ENCODE measurements around the gene MFF. TPM values are rescaled to one million over a fixed set of nuclear protein-coding genes. Genes with fewer than 3 reads are reported as not detected.

MFF gene
- total RNA-seq, 2 donors from 2014 or later: 86.9 to 141 TPM

DNA sequence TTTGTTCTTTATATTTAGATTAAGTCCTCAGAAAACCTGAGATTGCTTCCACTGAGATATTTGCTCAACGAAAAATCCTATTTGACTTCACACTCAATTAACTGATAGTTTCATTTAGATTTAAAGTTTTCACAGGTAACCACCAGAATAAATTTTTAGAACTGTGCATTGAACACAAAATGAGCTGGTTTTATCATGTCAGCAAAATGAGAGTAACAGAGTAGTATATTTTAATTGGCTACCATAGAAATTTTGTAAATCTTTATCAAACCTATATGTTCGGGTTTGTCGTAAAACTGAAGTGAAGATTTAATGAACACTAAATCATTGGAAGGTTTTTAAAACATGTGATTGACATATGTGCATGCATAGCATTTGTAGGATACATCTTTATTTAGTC is 32.7 kb upstream of the MFF start:
- no peak for TF ChIP-seq POLR2A (IDR thresholded peaks at IDR 0.05)
- TF ChIP-seq, protein P1, sequence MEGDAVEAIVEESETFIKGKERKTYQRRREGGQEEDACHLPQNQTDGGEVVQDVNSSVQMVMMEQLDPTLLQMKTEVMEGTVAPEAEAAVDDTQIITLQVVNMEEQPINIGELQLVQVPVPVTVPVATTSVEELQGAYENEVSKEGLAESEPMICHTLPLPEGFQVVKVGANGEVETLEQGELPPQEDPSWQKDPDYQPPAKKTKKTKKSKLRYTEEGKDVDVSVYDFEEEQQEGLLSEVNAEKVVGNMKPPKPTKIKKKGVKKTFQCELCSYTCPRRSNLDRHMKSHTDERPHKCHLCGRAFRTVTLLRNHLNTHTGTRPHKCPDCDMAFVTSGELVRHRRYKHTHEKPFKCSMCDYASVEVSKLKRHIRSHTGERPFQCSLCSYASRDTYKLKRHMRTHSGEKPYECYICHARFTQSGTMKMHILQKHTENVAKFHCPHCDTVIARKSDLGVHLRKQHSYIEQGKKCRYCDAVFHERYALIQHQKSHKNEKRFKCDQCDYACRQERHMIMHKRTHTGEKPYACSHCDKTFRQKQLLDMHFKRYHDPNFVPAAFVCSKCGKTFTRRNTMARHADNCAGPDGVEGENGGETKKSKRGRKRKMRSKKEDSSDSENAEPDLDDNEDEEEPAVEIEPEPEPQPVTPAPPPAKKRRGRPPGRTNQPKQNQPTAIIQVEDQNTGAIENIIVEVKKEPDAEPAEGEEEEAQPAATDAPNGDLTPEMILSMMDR (IDR thresholded peaks at IDR 0.05): no peak
- no peak for DNase-seq
- 77 to 80% methylated on average over 3 of the region's 3 CpGs for whole genome bisulfite sequencing, 2 donors
- H3K4me1 ChIP-seq: peaks cover 18% of the 10 kb centered on the region
- H3K27me3 ChIP-seq: no peaks in the 10 kb centered on the region
- H3K4me3 ChIP-seq: no peak overlapping the region
- H3K27ac ChIP-seq: no peak overlapping the region
- no peaks in the 10 kb centered on the region for H3K9me3 ChIP-seq
- H3K36me3 ChIP-seq (replicated peaks in 1 of 2; ENCODE audit: insufficient read depth in 1 of 2, low read depth in 2 of 2): no peaks in the 10 kb centered on the region
- ATAC-seq: no peak
- intact Hi-C loops (cut with DNase I): no loop called here

DNA sequence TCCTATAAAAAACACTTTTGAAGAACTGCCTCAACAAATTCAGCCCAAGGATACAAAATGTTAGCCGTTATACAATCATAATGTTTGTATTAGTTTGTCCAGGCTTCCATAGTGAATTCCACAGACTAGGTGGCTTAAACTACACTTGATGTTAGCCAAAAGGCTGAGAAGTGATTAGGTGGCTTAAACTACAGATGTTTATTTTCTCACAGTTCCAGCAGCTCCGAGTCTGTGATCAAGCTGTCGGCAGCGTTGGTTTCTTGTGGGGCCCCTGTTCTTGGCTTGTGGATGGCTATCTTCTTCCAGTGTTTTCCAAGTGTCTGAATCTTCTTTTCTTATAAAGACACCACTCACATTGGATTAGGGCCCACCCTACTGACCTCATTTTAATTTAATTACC is 31.5 kb upstream of the MFF start:
- 29 to 34% methylated on average over 4 of the region's 4 CpGs for WGBS, 2 donors
- DNase-seq: peak; percentile 51 to 59 (median 56)
- peaks cover 18% of the 10 kb centered on the region for H3K4me1 ChIP-seq
- peak overlapping the region; percentile 13 to 64 (median 46) for H3K27ac ChIP-seq
- H3K36me3 ChIP-seq (replicated peaks in 1 of 2; ENCODE audit: insufficient read depth in 1 of 2, low read depth in 2 of 2): no peaks in the 10 kb centered on the region
- H3K4me3 ChIP-seq: no peak overlapping the region
- H3K27me3 ChIP-seq: no peaks in the 10 kb centered on the region
- intact Hi-C loops (cut with DNase I): no loop called here
- TF ChIP-seq, protein P1 (IDR thresholded peaks at IDR 0.05): no peak
- TF ChIP-seq POLR2A (IDR thresholded peaks at IDR 0.05): peak in 1 of 3 donors; percentile 16
- no peaks in the 10 kb centered on the region for H3K9me3 ChIP-seq
- ATAC-seq: peak; percentile 97

DNA sequence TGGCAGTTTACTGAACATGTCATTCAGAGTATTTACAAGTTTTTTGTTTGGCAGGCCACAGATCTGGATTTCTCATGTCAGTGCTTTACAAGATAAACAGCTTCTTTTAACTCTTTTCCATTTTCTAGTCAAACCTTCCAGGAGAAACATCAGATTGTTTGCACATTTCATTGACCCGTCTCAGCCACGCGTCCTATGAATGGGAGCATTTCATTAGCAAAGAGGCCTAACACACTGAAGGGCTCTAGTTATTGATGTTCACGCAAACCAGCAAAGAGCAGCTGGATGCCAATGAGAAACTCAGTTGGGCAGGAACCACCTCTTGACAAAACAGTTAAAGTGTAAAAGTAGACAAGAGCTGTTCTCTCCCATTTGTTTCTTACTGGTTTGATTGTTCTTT is 29.2 kb upstream of the MFF start:
- ATAC-seq (no peak), DNase-seq (no peak)
- no peak overlapping the region for H3K4me3 ChIP-seq
- intact Hi-C loops (cut with DNase I): no loop called here
- H3K27ac ChIP-seq: no peak overlapping the region
- no peaks in the 10 kb centered on the region for H3K27me3 ChIP-seq
- H3K36me3 ChIP-seq (replicated peaks in 1 of 2; ENCODE audit: insufficient read depth in 1 of 2, low read depth in 2 of 2): no peaks in the 10 kb centered on the region
- TF ChIP-seq, protein P1 (IDR thresholded peaks at IDR 0.05): no peak
- H3K9me3 ChIP-seq: no peaks in the 10 kb centered on the region
- 85 to 86% methylated on average over 4 of the region's 4 CpGs for WGBS, 2 donors
- peaks cover 18% of the 10 kb centered on the region for H3K4me1 ChIP-seq

DNA sequence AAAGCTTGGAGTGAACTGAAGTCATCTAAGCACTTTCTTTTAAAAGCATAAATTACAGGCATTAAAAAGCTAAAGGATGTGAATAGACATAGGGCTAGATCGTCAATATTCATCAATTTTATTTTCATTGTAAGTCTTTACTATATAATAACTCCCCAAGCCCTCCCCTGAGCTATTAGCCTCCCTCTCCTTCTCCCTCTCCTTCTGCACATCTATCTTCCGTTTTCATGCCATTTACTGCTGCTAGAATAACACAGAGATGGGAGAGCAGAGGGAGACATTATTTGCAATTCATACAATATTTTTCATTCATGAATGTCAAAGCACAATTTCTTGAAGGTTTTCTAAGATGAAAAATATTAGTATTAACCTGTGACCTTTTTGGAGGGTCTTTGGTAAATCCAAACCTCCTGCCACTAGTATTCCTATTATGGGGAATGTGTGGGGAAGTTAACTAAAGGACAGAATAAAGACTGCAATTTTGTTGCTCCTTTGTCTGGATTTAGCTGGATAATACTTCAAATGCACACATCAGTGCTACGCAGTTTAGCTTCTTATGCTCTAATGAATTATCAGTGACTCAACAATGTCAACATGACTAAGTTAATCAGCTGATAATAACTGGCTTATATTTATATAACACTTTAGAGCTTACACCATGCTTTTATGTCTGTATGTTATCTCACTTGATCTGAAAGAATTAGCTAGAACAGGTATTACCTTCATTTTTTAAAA is 28.2 kb upstream of the MFF start:
- H3K27ac ChIP-seq: no peak overlapping the region
- no peak for TF ChIP-seq POLR2A (IDR thresholded peaks at IDR 0.05)
- TF ChIP-seq, protein P1 (IDR thresholded peaks at IDR 0.05): no peak

DNA sequence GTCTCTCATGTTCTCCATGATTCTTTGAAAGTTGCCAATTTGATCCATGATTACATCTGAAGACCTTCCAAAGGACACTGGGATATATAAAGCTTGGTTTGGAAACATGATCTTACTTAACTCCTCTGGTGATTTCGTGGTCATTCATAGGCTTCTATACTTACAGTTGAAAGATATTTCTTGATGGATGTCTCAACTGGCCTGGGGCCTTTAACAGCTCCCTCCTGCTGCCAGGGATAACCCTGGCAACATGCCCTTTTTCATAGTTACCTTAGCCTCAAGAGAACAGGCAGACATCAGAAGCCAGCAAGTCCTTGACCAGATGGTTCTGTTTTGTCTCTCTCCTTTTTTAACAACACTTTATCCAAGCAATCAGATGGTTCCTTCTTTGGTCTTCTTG is 23.5 kb upstream of the MFF start:
- no peaks in the 10 kb centered on the region for H3K9me3 ChIP-seq
- no peaks in the 10 kb centered on the region for H3K4me1 ChIP-seq
- DNase-seq: no peak
- no peak for ATAC-seq
- intact Hi-C loops (cut with DNase I): no loop called here
- TF ChIP-seq, protein P1 (IDR thresholded peaks at IDR 0.05): no peak
- TF ChIP-seq POLR2A (IDR thresholded peaks at IDR 0.05): no peak
- 74 to 90% methylated on average over 1 of the region's 1 CpG for WGBS, 2 donors
- no peaks in the 10 kb centered on the region for H3K36me3 ChIP-seq (replicated peaks in 1 of 2; ENCODE audit: insufficient read depth in 1 of 2, low read depth in 2 of 2)
- no peak overlapping the region for H3K27ac ChIP-seq
- no peak overlapping the region for H3K4me3 ChIP-seq
- H3K27me3 ChIP-seq: no peaks in the 10 kb centered on the region

More for the DNA sequence above, 28.2 kb upstream of the MFF start:
- Histone ChIP-seq H3K27me3 (no peaks in the 10 kb centered on the region), H3K36me3 (replicated peaks in 1 of 2; ENCODE audit: insufficient read depth in 1 of 2, low read depth in 2 of 2) (no peaks in the 10 kb centered on the region), H3K9me3 (no peaks in the 10 kb centered on the region), H3K4me3 (no peak overlapping the region), H3K4me1 (peaks cover 18% of the 10 kb centered on the region)
- WGBS, 2 donors: 74 to 80% methylated on average over 3 of the region's 3 CpGs
- intact Hi-C loops (cut with DNase I): no loop called here
- no peak for ATAC-seq
- DNase-seq: no peak

Data from body of pancreas (tissue), 4 donors.